Thoracic aorta (tissue), 2 donors: ENCODE measurements around the gene SHE. TPM values are rescaled to one million over a fixed set of nuclear protein-coding genes. Genes with fewer than 3 reads are reported as not detected.

Source experiments
- ATAC-seq: fragments of 150-250 bp; one replicate; pipeline ENCODE4 v1.8.0; 2017; ENCODE audit warnings: low read depth; ENCODE audit not compliant: insufficient number of reproducible peaks, low FRiP score
- DNase-seq: peaks from one replicate; pipeline ENCODE4 v3.0.0-alpha.2; 2020; ENCODE audit warnings: low spot score
- H3K27ac ChIP-seq, 2 donors: fragments of 200-600 bp; sonication (generic); 1 replicate in 1 of 2; 2 replicates in 1 of 2; pipeline ENCODE4 v1.5.1; 2016; ENCODE audit warnings: mild to moderate bottlenecking in 2 of 2, moderate library complexity in 2 of 2
- H3K27me3 ChIP-seq: fragments of 200-600 bp; sonication (generic); replicated peaks from 2 replicates; pipeline ENCODE4 v1.6.0; 2016; ENCODE audit warnings: mild to moderate bottlenecking; ENCODE audit not compliant: insufficient read depth
- H3K36me3 ChIP-seq: fragments of 200-600 bp; sonication (generic); one replicate; pipeline ENCODE4 v1.5.1; 2016
- H3K4me1 ChIP-seq, 2 donors: fragments of 200-600 bp; sonication (generic); 1 replicate in 1 of 2; 2 replicates in 1 of 2; pipeline versions ENCODE4 v1.5.1 to v1.6.0; 2016; ENCODE audit warnings: low read depth in 2 of 2, mild to moderate bottlenecking in 1 of 2; ENCODE audit not compliant: control insufficient read depth in 1 of 2
- H3K4me3 ChIP-seq: fragments of 200-600 bp; sonication (generic); 2 replicates; pipeline ENCODE4 v1.5.1; 2016; ENCODE audit warnings: mild to moderate bottlenecking
- H3K9me3 ChIP-seq: fragments of 200-600 bp; sonication (generic); 2 replicates; pipeline ENCODE4 v1.5.1; 2016
- CTCF ChIP-seq: fragments of 200-600 bp; sonication (generic); IDR thresholded peaks from one replicate; pipeline ENCODE4 v1.5.1; 2019; ENCODE audit warnings: antibody characterized with exemption
- total RNA-seq, 2 donors: library from RNA; depleted of rRNA; stranded (reverse); fragments of >200 nt; gene quantifications; one replicate each; pipeline versions ENCODE4 v1.1.0 to v1.2.3, GENCODE V29; 2016

The SHE gene
- total RNA-seq, 2 donors from 2014 or later = 6.1 to 15.2 TPM

DNA sequence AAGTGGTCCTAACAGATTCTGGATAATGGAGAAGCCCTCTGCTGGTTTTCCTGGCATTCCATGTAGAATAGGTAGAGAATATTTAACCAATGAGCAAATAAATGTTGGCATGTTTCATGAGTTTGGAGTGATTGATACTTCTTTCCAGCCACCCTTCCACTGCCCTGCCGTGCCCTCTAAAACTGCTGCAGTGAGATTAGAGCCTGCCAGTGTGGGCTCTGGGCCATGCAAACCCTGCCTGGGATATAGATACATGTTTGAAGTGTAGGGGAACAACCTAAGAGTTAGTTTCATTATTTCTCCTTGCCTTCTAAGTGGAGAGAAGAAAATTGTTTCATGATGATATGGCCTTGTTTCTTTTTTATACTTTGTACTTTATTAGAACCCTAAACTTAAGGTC, 45.8 kb upstream of the SHE start:
- no peak for ATAC-seq
- H3K27ac ChIP-seq = no peak overlapping the region
- TF ChIP-seq CTCF = no peak

DNA sequence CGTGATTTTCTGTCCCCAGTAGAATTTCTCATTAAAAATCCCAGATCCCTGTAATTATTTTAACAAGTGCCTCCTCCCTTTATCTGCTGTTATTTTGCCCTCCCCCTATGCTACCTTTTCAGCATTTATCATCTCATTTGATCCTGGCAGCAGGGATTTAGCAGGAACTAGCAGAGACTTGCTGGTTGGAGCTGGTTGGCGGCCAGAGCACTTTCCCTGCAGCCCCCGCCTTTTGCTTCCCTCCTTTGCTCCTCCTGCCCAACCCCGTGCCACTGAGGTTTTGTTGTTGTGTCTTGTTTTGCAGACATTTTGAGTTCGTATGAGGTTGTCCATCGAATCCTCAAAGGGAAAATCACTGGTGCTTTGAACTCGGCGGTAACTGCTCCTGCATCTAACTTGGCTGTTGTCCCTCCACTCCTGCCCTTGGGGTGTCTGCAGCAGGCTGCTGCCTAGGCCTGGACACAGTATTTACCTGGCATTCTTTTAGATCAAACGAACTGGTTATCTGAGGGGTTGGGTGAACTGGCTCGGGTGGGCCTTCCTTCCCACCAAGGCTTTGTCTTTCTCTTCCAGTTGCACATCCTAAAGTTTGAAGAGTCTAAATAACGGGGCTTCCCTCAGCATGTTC, 45.0 kb upstream of the SHE start:
- DNase-seq = no peak
- no peak for TF ChIP-seq CTCF
- Histone ChIP-seq H3K27ac (no peak overlapping the region), H3K36me3 (peaks cover 35% of the 10 kb centered on the region), H3K9me3 (no peaks in the 10 kb centered on the region), H3K4me3 (no peak overlapping the region), H3K4me1 (peaks cover 0 to 9% of the 10 kb centered on the region in 2 donors), H3K27me3 (no peaks in the 10 kb centered on the region)
- no peak for ATAC-seq

More for the DNA sequence above, 45.8 kb upstream of the SHE start:
- Histone ChIP-seq H3K4me1 (peaks cover 0 to 9% of the 10 kb centered on the region in 2 donors), H3K36me3 (peaks cover 43% of the 10 kb centered on the region), H3K9me3 (no peaks in the 10 kb centered on the region), H3K4me3 (no peak overlapping the region), H3K27me3 (no peaks in the 10 kb centered on the region)
- no peak for DNase-seq

DNA sequence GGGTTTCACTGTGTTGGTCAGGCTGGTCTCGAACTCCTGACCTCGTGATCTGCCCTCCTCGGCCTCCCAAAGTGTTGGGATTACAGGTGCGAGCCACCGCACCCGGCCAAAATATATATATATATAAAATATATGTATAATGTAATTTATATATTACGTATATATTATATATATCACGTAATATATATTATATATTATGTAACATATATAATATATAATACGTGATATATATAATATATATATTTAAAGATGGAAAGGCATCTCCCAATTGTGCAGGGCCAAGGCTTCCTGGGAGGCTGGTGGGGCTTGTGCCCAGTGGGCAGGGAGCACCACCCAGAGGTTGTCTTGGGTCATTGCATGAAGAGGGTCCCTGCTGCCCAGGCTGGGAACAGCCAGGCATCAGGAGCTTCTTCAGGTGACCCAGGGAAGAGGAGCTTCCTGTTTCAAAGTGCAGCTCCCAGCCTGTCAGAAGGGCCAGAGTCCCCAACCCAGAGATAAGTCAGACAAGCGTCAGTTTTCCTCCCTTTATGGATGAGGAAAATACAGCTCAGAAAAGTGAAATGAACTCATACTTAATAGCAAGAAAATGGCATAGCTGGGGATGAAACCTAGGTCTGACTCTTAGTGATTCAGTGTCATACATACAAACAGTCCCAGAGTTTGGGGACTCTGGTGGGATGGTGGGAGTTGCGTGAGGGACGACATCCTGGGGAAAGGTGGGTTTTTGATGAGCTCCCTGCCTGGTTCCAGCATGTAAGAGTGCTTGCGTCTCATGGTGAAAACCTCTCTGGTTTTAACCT, 44.3 kb upstream of the SHE start:
- TF ChIP-seq CTCF = peak; percentile 53
- Histone ChIP-seq H3K4me3 (no peak overlapping the region), H3K4me1 (peaks cover 0 to 9% of the 10 kb centered on the region in 2 donors), H3K9me3 (no peaks in the 10 kb centered on the region), H3K27me3 (no peaks in the 10 kb centered on the region), H3K27ac (no peak overlapping the region), H3K36me3 (peaks cover 27% of the 10 kb centered on the region)
- DNase-seq (no peak), ATAC-seq (no peak)

DNA sequence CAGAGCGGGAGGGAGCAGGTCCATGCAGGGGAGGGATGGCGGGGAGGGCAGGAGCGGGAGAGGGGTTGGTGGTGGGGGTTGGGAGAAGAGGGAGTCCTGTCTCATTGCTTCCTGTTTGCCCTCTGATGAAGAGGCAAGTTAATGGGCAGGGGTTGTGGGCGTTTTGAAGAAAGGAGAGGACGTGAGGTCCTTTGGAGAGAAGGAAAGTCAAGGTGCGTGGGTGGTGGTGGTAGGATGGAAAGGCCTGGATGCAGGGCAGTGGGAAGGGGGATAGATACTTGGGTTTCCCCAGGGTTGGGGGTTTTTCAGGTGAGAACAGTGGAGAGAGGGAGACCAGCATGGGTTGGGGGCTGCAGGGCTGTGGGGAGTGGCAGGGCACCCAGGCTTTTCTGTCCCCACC, 39.0 kb upstream of the SHE start:
- no peak overlapping the region for H3K27ac ChIP-seq
- H3K36me3 ChIP-seq = no peaks in the 10 kb centered on the region
- H3K27me3 ChIP-seq = no peaks in the 10 kb centered on the region
- DNase-seq = no peak
- H3K4me3 ChIP-seq = no peak overlapping the region
- H3K9me3 ChIP-seq = no peaks in the 10 kb centered on the region
- H3K4me1 ChIP-seq = no peaks in the 10 kb centered on the region
- ATAC-seq = no peak
- TF ChIP-seq CTCF = no peak
